Activated naive CD4-positive, alpha-beta T cell treated with anti-CD3 and anti-CD28 coated beads, Interleukin-2, amount 50 U/mL, for 16 hours (primary cell): ENCODE data around the gene TMBIM4.

ENCODE experiments used
- DNase-seq: peaks from one replicate; pipeline ENCODE4 v3.0.0-alpha.2; 2020

The TMBIM4 gene

GRCh38 chr12:66085998-66086397, 83.8 kb downstream of the TMBIM4 start:
- DNase-seq, result no peak
